T-helper 1 cell (primary cell): ENCODE measurements around the gene OLA1.

Source experiments
- DNase-seq, 5 donors: peaks; one replicate each; pipeline ENCODE4 v3.0.0-alpha.2; 2012 to 2020

The OLA1 gene

DNA sequence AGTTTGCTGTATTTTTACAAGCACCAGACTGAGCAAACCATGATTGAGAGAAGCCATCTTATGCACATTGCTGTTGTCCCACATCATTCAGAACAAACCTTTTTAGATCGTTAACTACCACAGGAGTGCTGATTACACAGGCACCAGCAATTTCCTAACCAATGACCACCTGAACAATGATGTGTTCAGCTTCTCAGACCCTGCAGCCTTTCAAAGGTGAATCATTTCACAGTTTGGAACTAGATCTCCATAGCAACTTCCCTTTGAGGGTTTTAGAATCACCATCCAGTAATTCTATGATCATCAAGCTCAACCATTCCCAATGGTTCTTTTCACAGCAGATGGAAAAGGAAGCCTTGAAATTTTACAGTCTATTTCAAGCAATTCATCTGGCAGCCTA is 71.4 kb downstream of the OLA1 start:
- no peak for DNase-seq

DNA sequence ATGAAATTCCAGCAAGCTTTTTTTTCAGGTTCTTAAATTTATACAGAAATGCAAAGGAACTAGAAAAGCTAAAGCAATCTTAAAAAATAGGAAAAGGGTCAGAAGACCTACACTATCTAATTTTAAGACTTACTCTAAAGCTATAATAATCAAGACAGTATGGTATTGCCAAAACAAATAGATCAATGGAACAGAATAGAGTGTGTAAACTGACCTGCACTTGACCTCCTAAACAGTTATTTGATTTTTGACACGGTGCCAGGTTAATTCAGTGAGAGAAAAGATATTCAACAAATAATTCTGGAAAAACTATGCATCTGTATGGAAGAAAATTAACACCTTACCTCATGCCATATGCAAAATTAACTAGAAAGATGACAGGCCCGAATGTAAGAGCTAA is 73.6 kb downstream of the OLA1 start:
- DNase-seq, result no peak

DNA sequence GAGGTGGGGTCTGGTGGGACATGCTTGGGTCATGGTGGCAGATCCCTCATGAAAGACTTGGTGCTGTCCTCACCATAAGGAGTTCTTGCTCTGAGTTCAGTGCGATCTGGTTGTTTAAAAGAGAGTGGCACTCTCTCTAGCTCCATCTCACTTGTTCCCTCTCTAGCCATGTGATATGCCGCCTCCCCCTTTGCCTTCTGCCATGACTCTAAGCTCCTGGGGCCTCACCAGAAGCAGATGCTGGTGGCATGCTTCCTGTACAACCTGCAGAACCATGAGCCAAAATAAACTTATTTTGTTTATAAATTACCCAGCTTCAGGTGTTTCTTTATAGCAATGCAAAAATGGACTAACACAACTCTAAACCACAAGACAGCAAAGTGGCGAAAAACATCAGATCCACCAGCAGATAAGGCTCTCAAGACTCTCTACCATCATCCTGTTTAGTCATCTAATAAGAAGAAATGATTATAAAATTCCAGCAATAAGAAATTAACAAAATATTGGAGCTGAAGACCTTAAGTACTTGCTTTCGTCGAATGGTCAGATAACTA is 75.5 kb downstream of the OLA1 start:
- DNase-seq, result peak in 1 of 5 donors; percentile 13

DNA sequence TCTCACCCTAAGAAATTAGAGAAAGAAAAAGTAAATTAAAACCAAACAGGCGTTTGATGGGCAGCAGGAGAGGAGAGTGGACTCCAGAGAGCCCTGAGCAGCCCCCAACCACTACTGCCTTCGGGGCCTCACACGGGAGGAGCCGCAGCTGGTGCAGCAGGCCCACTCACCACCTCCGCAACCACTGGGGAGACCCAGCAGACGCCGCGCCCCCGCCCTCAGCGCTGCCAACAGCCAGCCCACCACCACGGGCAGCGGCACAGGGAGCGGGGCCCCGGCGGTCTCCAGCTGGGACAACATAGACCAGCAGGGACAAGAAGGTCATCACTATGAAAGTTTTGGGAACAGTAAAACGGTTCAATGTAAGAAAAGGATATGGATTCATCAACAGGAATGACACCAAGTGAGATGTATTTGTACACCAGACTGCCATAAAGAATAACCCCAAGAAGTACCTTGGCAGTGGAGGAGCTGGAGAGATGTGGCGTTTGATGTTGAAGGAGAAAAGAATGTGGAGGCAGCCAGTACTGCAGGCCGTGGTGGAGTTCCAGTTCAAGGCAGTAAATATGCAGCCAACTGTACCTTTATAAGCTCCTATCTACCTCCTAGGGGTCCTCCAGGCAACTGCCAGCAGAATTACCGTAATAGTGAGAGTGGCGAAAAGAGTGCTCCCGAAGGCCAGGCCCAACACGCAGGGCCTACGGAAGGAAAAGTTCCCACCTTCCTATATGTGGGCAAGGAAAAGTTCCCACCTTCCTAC is 76.5 kb downstream of the OLA1 start:
- DNase-seq, result no peak

DNA sequence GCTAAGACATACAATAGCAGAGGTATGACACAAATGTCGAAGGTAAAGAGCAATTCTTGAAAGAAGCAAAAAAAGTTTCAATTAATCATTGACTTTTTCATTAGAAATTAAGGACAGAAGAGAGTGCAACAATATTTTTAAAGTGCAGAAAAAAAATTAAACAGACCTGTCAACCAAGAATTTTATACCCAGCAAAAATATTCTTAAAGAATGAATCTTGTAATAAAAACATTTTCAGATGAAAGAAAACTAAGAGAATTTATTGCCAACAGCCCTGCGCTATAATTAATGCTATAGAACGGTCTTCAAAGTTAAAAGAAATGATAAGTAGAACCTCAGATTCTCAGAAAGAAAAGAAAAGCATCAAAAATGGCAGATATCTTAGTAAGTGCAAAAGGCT is 79.0 kb downstream of the OLA1 start:
- no peak for DNase-seq

DNA sequence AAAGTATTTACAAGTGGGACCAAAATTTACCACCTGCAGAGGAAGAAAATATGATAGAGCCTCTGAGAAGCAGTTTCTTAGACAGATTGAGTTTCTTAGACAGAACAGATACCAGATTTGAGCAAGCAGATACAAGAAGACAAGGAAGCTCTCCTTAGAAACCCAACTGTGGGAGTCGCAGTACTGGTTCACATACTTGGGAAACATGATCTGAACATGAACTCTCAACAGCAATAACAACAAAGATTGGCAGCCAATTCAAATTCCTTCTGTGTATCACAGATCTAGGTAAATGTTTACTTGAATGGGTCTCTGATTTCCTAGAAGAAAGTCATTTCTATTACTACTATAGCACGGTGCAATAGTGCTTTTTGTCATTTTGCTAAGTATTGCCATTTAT is 82.1 kb downstream of the OLA1 start:
- DNase-seq, result no peak

DNA sequence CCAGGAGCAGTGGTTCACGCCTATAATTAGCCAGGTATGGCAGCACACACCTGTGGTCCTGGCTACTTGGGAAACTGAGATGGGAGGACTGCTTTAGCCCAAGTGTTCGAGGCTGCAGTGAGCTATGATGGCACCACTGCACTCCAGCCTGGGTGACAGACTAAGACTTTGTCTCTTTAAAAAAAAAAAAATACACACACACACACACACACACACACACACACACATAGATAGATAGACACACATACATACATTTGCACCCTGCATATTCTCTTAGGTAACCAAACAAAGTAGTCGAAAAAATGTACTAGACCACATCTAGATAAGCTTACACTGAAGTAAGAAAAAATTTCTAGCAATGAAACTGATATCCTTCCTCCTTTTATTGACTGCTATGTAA is 86.8 kb downstream of the OLA1 start:
- DNase-seq, result no peak

DNA sequence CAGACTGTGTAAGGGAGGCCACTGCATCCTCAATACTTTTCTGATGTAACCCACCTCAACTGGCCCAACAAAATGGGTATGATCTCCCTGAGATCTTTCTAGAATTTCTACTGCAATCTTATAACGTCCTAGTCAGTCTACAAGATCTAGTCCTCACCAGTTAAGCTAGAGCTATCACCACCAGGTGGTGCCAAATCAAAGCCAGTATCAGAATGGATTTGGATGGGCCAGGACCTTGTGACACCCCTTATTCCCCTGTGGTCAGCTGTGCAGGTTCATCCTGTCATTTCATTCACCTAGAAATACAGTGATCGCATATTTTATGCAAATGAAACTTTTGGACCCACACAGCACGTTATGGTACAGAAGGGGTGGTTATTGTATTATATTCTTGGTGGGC is 90.3 kb downstream of the OLA1 start:
- peak in 2 of 5 donors; percentile 16 to 20 for DNase-seq

DNA sequence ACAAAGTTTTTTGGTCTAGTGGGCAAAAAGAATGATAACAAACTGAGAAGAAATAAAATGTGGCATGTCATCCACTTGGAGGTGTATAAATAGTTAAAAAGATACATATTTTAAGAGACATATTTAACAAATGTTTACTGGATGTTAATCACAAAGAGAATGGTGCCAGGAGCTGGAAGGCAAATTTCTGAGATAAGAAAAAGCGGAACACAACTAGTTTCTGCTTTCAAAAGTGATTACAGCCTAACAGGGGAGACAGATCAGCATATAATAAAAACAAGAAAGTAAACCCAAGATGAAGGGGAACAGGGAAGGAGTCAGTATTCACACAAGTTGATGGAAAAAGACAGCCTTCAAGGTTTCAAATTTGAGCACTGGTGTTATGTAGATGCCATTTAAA is 91.3 kb downstream of the OLA1 start:
- no peak for DNase-seq

DNA sequence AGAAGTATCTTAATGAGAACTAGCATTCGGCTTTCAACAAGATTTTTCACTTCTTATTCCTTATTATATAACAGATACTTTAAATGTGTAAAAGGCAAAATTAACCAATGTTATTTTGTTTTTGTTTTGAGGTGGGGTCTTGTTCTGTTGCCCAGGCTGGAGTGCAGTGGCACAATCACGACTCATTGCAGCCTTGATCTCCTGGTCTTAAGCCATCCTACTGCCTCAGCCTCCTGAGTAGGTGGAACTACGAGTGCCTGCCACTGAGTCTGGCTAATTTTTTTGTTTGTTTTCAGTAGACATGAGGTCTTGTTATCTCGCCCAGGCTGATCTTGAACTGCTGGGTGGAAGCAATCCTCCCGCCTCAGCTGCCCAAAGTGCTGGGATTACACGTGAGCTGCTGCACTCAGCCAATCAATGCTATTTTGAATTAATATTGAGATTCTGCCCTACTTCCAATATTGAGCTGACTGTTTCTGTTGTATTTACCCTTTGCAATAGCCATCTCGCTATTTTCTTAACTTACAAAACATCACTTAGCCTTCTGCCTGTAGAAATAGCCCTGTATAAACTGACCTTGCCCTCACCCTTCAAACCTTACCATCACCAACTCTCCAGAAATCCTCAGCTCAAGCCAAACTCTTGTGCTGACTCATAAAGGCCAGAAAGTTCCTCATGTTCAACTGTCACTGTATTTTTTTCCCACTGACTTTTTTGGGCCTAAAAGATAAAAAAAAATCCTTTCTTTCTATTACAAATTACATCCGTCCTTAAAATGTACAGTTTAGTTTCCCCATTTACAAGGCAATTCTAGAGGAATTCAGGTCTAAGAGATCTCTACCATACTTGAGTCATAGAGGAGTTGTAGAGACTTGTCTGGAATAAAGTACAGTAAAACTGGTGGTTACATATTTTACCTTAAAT is 94.3 kb downstream of the OLA1 start:
- DNase-seq, result no peak

DNA sequence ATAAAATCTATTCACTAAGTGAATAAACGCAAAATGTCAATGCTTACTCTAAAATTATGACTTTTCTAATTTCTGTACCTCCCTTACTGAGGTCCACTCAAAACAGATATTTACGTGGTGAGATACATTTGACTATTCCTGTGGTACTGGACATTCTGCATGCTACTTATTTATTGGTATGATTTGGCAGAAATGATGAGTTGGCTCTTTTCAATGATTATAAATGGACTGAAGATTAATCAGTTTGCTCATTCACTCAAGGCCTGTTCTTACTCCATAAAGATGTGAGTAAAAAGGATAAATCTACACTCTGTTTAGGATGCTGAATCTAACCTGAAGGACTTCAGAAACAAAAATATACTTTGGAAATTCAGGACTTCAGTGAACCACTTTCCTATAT is 98.8 kb downstream of the OLA1 start:
- DNase-seq, result no peak

DNA sequence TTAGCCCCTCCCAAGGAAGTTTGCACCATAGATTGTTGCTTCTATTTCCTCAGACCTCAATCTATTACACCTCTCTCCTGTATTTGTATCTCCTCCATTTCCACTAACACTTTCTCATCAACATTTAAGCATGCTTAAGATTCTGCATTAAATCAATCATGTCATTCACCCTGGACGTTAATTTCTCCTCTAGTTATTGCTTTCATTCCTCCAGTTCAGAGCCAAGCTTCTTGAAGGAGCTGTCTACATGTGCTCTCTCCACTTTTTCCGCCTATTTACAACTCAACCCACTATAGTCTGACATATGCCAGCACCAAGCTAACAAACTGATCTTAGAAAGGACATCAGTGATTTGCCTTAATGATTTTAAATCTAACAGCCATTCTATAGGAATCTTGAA is 99.5 kb downstream of the OLA1 start:
- DNase-seq, result no peak

DNA sequence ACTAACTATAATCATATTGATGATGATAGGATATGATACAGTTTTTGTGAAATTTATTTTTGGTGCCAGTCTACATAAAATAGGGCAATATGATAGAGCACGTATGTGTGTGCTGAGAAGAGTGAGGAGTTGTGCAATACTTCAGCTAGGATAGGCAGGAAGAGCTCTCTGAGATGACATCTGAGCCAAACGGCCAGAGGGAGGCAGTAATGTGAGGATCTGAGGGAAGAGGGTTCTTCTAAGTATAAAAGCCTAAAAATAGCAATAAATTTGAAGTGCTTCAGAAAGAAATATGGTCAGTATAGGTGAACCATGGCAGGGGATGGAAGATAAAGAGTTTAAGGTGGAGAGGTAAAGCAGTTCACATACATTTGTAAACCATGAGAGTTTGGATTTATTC is 102.5 kb downstream of the OLA1 start:
- no peak for DNase-seq

DNA sequence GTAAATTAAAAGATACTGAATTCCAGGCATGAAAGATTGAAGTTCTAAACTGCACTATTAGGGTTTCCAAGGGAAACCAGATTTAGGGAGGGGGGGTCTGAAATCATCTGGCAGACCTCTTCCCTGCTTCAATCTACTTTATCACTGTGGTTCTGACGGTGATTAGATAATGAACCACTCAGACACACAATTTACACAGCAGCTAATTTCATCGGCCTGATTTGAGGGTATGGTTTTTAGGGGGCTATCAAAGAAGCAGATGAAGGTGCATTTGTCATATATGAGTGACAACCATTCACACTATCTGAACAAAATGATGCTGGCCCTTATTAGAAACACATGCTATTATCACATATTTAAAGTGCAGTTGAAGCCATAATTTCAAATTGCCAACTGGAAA is 106.0 kb downstream of the OLA1 start:
- DNase-seq, result no peak

DNA sequence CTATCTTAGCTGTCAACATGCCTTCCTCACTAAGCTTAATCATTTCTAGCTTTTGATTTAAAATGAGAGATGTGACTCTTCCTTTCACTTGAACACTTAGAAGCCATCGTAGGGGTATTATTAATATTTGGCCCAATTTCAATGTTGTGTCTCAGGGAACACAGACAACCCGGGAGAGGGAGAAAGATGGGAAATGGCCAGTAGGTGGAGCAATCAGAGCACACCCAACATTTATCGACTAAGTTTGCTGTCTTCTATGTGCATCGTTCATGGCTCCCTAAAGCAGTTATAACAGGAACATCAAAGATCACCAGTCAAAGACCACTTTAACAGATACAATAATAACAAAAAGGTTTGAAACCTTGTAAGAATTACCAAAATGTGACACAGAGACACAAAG is 110.2 kb downstream of the OLA1 start:
- no peak for DNase-seq

DNA sequence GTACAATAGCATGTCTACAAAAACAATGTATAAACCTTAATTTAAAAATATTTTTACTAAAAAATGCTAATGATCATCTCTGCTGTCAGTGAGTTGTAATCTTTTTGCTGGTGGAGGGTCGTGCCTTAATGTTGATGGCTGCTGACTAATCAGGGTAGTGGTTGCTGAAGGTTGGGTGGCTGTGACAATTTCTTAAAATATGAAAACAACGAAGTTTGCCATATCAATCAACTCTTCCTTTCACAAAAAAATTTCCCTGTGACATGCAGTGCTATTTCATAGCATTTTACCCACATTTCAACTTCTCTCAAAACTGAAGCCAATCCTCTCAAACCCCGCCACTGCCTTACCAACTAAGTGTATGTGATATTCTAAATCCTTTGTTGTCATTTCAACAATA is 112.4 kb downstream of the OLA1 start:
- no peak for DNase-seq

DNA sequence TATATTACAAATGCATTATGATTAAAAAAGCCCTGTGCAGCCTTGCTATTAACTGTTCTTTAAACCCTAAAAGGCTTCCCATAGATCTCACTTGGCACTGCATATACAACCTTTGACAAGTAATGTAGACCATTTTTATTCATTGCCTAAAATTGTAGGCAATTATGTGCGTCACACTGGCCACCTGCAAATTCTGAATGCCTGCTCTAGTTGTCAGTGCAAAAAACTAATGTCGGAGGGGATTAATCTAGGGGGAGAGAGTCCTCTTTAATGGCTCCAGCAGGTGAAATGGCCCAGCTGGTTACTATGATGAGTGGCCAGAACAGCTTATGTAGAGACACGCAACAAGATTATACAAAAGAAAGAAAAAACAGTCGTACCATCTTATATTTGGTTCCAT is 123.2 kb downstream of the OLA1 start:
- no peak for DNase-seq

DNA sequence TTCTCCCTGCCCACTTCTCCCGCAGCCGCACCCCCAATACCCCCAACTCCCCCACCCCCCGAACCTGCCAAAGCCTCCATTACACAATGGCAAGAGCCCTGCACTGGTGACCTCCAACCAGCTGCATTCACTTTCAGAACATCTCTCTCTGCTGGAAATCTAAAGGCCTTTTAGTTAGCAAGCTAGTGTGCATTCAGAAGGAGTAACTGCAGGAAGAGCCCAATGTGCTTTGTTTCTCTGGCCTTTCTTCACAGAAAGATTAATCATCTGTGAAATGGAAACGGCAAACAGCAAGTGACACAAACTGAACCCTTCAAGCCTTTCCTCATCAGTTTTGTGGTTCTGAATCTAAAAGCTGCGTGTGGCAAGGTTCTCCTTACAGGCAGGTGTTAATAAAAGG is 124.2 kb downstream of the OLA1 start:
- DNase-seq, result no peak

DNA sequence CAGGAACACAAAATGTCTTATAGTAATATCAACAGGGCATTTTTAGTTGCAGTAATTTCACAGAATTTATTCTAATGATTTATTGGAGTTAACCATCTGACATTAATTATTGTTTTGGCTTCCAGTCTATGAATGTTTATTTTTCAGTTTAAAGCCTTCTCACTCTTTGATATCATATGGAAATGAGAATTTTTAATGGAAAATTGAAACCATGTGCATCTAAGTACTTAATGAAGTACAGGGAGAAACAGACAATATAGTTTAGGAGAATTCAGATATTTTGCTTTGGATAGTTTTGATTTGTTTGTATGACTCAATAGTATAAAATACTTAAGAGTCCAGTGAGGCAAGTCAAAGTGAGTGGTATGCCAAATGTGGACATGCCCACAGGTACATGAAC is 126.1 kb downstream of the OLA1 start:
- DNase-seq, result no peak

DNA sequence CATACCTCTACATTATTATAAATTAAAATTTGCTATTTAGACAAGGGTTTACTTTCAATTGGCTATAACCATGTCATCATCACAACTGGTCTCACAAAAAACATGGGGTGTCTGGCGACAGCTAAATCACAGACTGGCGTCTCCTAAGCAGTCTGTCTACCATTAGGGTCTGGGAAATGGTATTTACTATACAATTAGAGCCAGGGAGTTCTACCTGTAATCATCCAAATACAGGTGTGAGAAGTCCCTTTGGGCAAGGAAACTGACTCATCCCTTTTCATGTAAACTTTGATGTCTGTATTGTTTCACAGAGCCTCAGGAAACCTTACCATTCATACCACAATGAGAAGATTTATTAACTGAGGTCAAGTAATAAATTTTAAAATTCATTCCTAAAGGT is 126.7 kb downstream of the OLA1 start:
- no peak for DNase-seq

DNA sequence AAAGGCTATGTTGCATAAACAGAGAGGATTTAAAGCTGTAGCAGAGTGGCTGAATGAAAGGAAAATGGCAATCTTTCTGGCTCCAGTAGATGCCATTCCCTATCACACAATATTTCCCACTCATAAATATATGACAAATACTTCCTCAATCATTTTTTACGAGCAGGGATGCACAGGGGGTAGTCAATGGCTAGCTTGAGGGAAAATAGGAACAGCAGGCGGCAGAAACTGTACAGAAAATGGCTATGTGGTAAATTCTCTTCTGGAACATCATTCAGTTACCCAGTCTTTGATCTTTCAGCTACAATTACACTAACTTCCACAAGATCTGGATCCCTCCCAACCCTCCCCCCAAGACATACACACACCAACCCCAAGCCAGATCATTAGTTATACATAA is 127.2 kb downstream of the OLA1 start:
- no peak for DNase-seq

DNA sequence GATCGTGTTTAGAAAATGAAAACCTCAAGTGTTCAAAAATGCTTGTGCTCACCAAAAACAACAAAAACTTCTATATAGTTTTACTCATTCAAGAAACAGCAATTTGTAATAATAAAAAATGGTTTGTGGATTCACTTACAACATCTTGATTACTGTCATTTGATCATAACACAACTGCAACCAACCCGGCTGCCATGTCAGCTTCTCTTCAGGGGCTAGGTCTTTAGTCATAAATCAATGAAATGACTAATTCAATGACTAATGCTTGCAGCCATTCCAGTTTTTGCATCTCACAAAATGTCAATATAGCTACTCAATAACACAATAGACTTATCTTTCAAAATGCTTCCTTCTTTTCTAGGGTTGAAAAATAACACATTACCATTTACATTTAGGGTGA is 128.0 kb downstream of the OLA1 start:
- peak in 1 of 5 donors; percentile 38 for DNase-seq

DNA sequence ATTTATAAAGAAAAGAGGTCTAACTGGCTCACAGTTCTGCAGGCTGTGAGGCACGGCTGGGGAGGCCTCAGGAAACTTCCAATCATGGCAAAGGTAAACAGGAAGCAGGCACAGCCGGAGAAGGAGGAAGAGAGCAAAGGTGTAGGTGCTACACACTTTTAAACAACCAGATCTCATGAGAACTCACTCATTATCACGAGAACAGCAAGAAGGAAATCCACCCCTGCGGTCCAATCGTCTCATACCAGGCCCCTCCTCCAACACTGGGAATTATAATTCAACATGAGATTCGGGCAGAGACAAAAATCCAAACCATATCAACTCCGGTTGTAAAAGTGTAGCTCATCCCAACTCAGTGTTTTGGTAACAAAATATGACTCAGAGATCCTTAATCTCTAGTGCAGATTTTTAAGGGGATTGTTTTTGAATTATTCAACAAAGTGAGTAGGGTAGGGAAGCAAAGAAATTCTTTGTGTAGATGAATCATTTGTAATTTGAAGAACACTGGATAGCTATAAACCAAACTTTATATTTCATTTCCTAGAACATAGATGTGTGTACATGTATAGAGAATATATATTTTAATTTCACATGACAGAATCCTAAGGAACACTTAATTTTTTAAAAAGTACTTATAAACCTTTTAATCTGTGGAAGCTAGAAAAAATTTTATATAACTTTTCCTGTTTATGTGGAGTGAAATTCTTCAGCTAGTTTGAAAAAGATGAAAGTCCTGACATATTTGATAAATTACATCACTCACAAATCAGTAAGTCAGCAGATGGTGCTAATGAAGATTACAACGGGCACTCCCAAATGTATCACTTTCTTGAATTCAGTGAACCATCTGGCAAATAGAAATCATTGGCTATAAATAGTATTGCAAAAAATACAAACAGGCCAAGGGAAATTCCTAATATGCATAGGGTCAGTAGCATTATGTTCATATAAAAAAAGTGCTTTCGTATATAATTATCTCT is 130.1 kb downstream of the OLA1 start:
- DNase-seq, result no peak
